HepG2 (cell line): Measurements from ENCODE around the gene MYADML2. TPM values are rescaled to one million over a fixed set of nuclear protein-coding genes. Genes with fewer than 3 reads are reported as not detected.

ENCODE experiments used
- CREBL2 ChIP-seq: sonication (generic); formaldehyde crosslinking; IDR thresholded peaks from 2 replicates; pipeline ENCODE4 v1.8.1; 2023; ENCODE audit warnings: missing genetic modification reagents, mild to moderate bottlenecking, borderline replicate concordance
- FOXA3 ChIP-seq: IDR thresholded peaks from 2 replicates; pipeline ENCODE4 v1.6.1; 2016; ENCODE audit warnings: missing genetic modification reagents, missing compliant biosample characterization
- GABPA ChIP-seq, 2 experiments: IDR thresholded peaks; 2 replicates each; pipeline ENCODE4 v1.6.1; 2011 to 2016; ENCODE audit warnings: low read depth in 2 of 2, low read length in 1 of 2, missing biosample characterization in 1 of 2, missing genetic modification characterization in 1 of 2
- IRF1 ChIP-seq: sonication (generic); formaldehyde crosslinking; IDR thresholded peaks from 2 replicates; pipeline ENCODE4 v1.4.0; 2020; ENCODE audit warnings: low read depth, mild to moderate bottlenecking, missing genetic modification reagents
- IRF2 ChIP-seq: IDR thresholded peaks from 2 replicates; pipeline ENCODE4 v1.6.1; 2018; ENCODE audit warnings: missing genetic modification reagents, missing compliant biosample characterization
- KLF12 ChIP-seq: sonication (generic); formaldehyde crosslinking; IDR thresholded peaks from 2 replicates; pipeline ENCODE4 v1.4.0; 2020; ENCODE audit warnings: missing genetic modification reagents, borderline replicate concordance
- KLF16 ChIP-seq, 2 experiments: sonication (generic) in 1 of 2; formaldehyde crosslinking in 1 of 2; IDR thresholded peaks; 2 replicates each; pipeline versions ENCODE4 v1.6.1 to v1.8.0; 2016 to 2023; ENCODE audit warnings: missing genetic modification reagents in 2 of 2, missing compliant biosample characterization in 1 of 2
- MIXL1 ChIP-seq: IDR thresholded peaks from 2 replicates; pipeline ENCODE4 v1.6.1; 2016
- MZF1 ChIP-seq: sonication (generic); formaldehyde crosslinking; IDR thresholded peaks from 2 replicates; pipeline ENCODE4 v1.8.1; 2023; ENCODE audit warnings: mild to moderate bottlenecking, missing genetic modification reagents, borderline replicate concordance
- NR0B2 ChIP-seq: sonication (generic); formaldehyde crosslinking; IDR thresholded peaks from 2 replicates; pipeline ENCODE4 v1.4.0; 2020; ENCODE audit warnings: mild to moderate bottlenecking, missing genetic modification reagents
- RAD21 ChIP-seq: fragments of 450-650 bp; formaldehyde crosslinking; IDR thresholded peaks from 2 replicates; pipeline ENCODE4 v1.5.0; 2020; ENCODE audit warnings: mild to moderate bottlenecking
- SOX6 ChIP-seq, 2 experiments: fragments of 450-650 bp in 1 of 2; sonication (generic) in 1 of 2; formaldehyde crosslinking in 1 of 2; IDR thresholded peaks; 2 replicates each; pipeline versions ENCODE4 v1.4.0 to v1.6.1; 2017 to 2020; ENCODE audit warnings: antibody characterized with exemption in 1 of 2, mild to moderate bottlenecking in 1 of 2, missing genetic modification reagents in 1 of 2
- SP2 ChIP-seq: sonication (generic); formaldehyde crosslinking; IDR thresholded peaks from 2 replicates; pipeline ENCODE4 v1.5.1; 2020; ENCODE audit warnings: mild to moderate bottlenecking, missing genetic modification reagents
- TSC22D2 ChIP-seq: sonication (generic); formaldehyde crosslinking; IDR thresholded peaks from 2 replicates; pipeline ENCODE4 v1.5.1; 2020; ENCODE audit warnings: missing genetic modification reagents, mild to moderate bottlenecking, borderline replicate concordance
- ZBTB43 ChIP-seq: sonication (generic); formaldehyde crosslinking; conservative IDR thresholded peaks from 2 replicates; pipeline ENCODE4 v1.4.0; 2020; ENCODE audit warnings: missing genetic modification reagents
- ZNF382 ChIP-seq: sonication (generic); formaldehyde crosslinking; IDR thresholded peaks from 2 replicates; pipeline ENCODE4 v1.5.0; 2020; ENCODE audit warnings: missing genetic modification reagents, mild to moderate bottlenecking, borderline replicate concordance
- ZNF646 ChIP-seq: sonication (generic); formaldehyde crosslinking; IDR thresholded peaks from 2 replicates; pipeline ENCODE4 v1.9.0; 2021; ENCODE audit warnings: mild to moderate bottlenecking, missing genetic modification reagents
- ZNF879 ChIP-seq: sonication (generic); formaldehyde crosslinking; IDR thresholded peaks from 2 replicates; pipeline ENCODE4 v1.8.1; 2023; ENCODE audit warnings: missing genetic modification reagents
- polyA plus RNA-seq, 8 experiments: library from polyadenylated mRNA; depleted of rRNA in 3 of 8; stranded (reverse) in 7 of 8; unstranded in 1 of 8; fragments of >200 nt; fragmentation: Illumina TruSeq in 4 of 8; extraction: Trizol in 4 of 8; gene quantifications; 2 replicates each; pipeline versions ENCODE4 v1.2.1 to v1.2.3, GENCODE V29; 2011 to 2016; ENCODE audit warnings: low read depth in 4 of 8, missing spikeins in 1 of 8, mixed read lengths in 1 of 8; ENCODE audit not compliant: insufficient read depth in 1 of 8
- total RNA-seq, 5 experiments: library from RNA; depleted of rRNA; stranded (reverse); fragments of >200 nt; fragmentation: Illumina TruSeq; extraction: Trizol; gene quantifications; 2 replicates each; pipeline ENCODE4 v1.2.3, GENCODE V29; 2016; ENCODE audit warnings: low read depth in 1 of 5

The MYADML2 gene
- total and polyA plus RNA-seq, 2 of the 13 experiments (the other 11 are each of a cell fraction or from before 2014, with no cell fraction given), result not detected

GRCh38 chr17:81927653-81928543 lies 19.1 kb downstream of the MYADML2 start, which contains the start of gene MAFG (continued):
- TF ChIP-seq ZNF879 (CRISPR knock-in tag) (no peak), NR0B2 (peak; percentile 81), ZNF646 (CRISPR knock-in tag) (no peak), KLF12 (CRISPR knock-in tag) (peak; percentile 34; the same call in 1 of the 2 replicates), SP2 (no peak; the same call in 1 of the 2 replicates), FOXA3 (CRISPR knock-in tag) (peak; percentile 28; the same call in 1 of the 2 replicates), GABPA (IDR thresholded peaks at IDR 0.05; ENCODE audit: low read depth, low read length) (no peak), GABPA (CRISPR knock-in tag; IDR thresholded peaks at IDR 0.05; ENCODE audit: low read depth) (no peak), RAD21 (peak; percentile 85), ZBTB43 (CRISPR knock-in tag) (peak; percentile 67; the same call in 1 of the 2 replicates), MIXL1 (CRISPR knock-in tag) (0 out of 2 replicates have a peak, but pooled peaks have one; percentile 8), TSC22D2 (CRISPR knock-in tag) (peak; percentile 80; the same call in 1 of the 2 replicates), ZNF382 (no peak), SOX6 (IDR thresholded peaks at IDR 0.05) (no peak), SOX6 (CRISPR knock-in tag; IDR thresholded peaks at IDR 0.05) (no peak; the same call in 1 of the 2 replicates), CREBL2 (CRISPR knock-in tag) (peak; percentile 60; the same call in 1 of the 2 replicates), IRF1 (CRISPR knock-in tag) (no peak), IRF2 (CRISPR knock-in tag) (peak; percentile 30; the same call in 1 of the 2 replicates), MZF1 (no peak), KLF16 (CRISPR knock-in tag; IDR thresholded peaks at IDR 0.05) (peak in 1 of 2 experiments; percentile 59; a peak in 2 of 4 replicates)
